Fibroblast of skin of left biceps (primary cell): ENCODE measurements around the gene CA12.
A peak's percentile ranks its signal among the peaks of the same experiment; 100 is the strongest.
"Not testable (repeated sequence)": the region's sequence is repeated elsewhere in the genome, so short reads cannot be mapped to it uniquely, and the experiment has no call there.

Experiments
- DNase-seq, 2 experiments: peaks; one replicate each; pipeline ENCODE4 v3.0.0-alpha.2; 2013; ENCODE audit warnings: low read depth in 2 of 2

Gene CA12

GRCh38 chr15:63337046-63337445, 44.6 kb downstream of the CA12 start:
- DNase-seq: no peak

GRCh38 chr15:63335543-63336240, 46.0 kb downstream of the CA12 start:
- no peak for DNase-seq

- DNase-seq: no peak
Observed at GRCh38 chr15:63334821-63335220, 46.8 kb downstream of the CA12 start.

- peak; percentile 86 to 88 for DNase-seq
Observed at GRCh38 chr15:63332367-63333124, 49.1 kb downstream of the CA12 start.

GRCh38 chr15:63331456-63331855, 50.2 kb downstream of the CA12 start:
- no peak for DNase-seq

GRCh38 chr15:63330926-63331325, 50.7 kb downstream of the CA12 start:
- no peak for DNase-seq

GRCh38 chr15:63329567-63330350, 51.9 kb downstream of the CA12 start:
- no peak for DNase-seq

GRCh38 chr15:63327648-63328421, 53.8 kb downstream of the CA12 start:
- DNase-seq: no peak

- no peak for DNase-seq
Observed at GRCh38 chr15:63324770-63325169, 56.9 kb downstream of the CA12 start.

GRCh38 chr15:63323798-63324563, 57.7 kb downstream of the CA12 start:
- no peak for DNase-seq

GRCh38 chr15:63322541-63322940, 59.1 kb downstream of the CA12 start:
- no peak for DNase-seq

GRCh38 chr15:63321462-63321861, 60.2 kb downstream of the CA12 start:
- no peak for DNase-seq

GRCh38 chr15:63320981-63321380, 60.7 kb downstream of the CA12 start:
- DNase-seq: not testable (repeated sequence)

- not testable (repeated sequence) for DNase-seq
Observed at GRCh38 chr15:63320446-63320845, 61.2 kb downstream of the CA12 start.

- DNase-seq: no peak
Observed at GRCh38 chr15:63319065-63319464, 62.6 kb downstream of the CA12 start.

- DNase-seq: no peak
Observed at GRCh38 chr15:63318344-63318743, 63.3 kb downstream of the CA12 start.

GRCh38 chr15:63314409-63314808, 67.2 kb downstream of the CA12 start:
- no peak for DNase-seq

- no peak for DNase-seq
Observed at GRCh38 chr15:63313825-63314224, 67.8 kb downstream of the CA12 start.

GRCh38 chr15:63312286-63312685, 69.4 kb downstream of the CA12 start:
- no peak for DNase-seq

GRCh38 chr15:63310646-63311045, 71.0 kb downstream of the CA12 start:
- DNase-seq: no peak

- no peak for DNase-seq
Observed at GRCh38 chr15:63308947-63309346, 72.7 kb downstream of the CA12 start.
